ENCODE data around the gene PMVK. TPM values are rescaled to one million over a fixed set of nuclear protein-coding genes. Genes with fewer than 3 reads are reported as not detected.

PMVK gene
- polyA plus RNA-seq, 4 donors, result 44.8 to 120 (median 76.0) TPM

DNA sequence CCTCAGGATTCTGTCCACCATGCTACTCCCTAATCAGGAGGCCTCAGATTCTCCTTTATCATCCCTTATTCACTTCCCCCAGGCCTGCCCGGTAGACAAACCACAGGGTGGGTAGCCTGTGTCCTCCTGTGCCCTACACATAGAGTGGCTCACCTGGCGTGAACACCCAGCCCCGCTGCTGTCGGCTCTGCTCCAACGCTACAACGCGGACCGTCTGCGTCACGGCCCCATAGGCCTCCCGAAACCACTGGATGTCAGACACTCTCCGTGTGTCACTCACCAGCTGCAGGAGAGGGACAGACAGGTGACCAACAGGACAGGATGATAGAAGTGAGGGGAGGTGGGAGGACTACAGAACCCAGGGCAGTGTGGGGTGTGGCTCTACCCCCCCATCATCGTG lies 10.3 kb downstream of the PMVK start:
- no peak overlapping the region for H3K4me3 ChIP-seq (ENCODE audit: low read depth in 1 of 3, low read length in 3 of 3)
- FAIRE-seq (no peak), DNase-seq (no peak)
- peaks cover 14 to 79% (median 17%) of the 10 kb centered on the region in 3 donors for H3K36me3 ChIP-seq (ENCODE audit: control insufficient read depth in 3 of 3, insufficient read depth in 2 of 3, low read depth in 1 of 3, low read length in 3 of 3)
- H3K9me3 ChIP-seq (ENCODE audit: control insufficient read depth in 2 of 2, insufficient read depth in 1 of 2, low read depth in 1 of 2, low read length in 1 of 2), result no peaks in the 10 kb centered on the region
- H3K27ac ChIP-seq (ENCODE audit: low read depth in 1 of 3, low read length in 2 of 3), result no peak overlapping the region
- WGBS, 3 donors, result 92 to 95% (median 93%) methylated on average over 13 of the region's 13 CpGs
- no peaks in the 10 kb centered on the region for H3K27me3 ChIP-seq (ENCODE audit: control insufficient read depth in 3 of 3, insufficient read depth in 3 of 3, low read length in 3 of 3)
- peaks cover 0 to 3% (median 0%) of the 10 kb centered on the region in 3 donors for H3K4me1 ChIP-seq (ENCODE audit: control insufficient read depth in 3 of 3, insufficient read depth in 2 of 3, low read depth in 1 of 3, low read length in 2 of 3)

DNA sequence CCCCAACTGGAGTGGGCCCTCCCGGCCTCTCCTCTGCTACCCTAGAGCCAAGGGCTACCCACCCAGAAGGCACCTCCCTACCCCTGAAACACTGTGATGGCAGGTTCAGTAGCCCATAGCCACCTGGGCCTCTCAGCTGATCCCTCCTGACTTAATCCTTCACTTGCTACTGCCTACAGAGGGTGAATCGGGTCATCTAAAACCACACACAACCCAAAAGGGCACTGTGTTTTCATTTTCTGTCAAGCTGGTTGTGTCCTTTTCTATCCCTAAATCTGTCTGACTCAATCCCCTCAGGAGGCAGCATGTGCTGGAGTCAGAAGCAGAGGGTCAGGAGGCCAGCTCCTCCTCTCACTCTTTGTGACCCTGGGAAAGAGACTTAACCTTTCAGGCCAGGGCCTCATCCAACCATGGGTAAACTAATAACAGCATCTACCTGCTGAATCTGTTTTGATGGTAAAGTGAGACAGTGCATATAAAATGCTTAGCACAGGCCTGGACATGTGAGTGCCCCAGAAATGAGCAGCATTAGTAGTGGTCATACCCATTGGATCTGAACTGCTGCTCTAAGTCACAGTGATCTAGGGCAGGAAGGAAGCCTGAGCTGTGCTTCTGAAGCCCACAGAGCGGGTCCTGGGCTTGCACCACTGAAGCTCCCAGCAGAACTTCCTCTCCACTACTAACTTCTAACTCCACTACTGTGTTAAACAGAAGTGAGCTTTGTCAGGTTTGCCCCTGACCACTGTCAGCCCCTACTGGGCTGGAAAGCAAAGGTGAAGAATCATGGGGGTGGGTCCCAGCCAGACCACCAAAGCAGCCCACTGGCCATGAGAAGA lies 11.0 kb downstream of the PMVK start:
- no peak for DNase-seq
- peaks cover 14 to 74% (median 17%) of the 10 kb centered on the region in 3 donors for H3K36me3 ChIP-seq (ENCODE audit: control insufficient read depth in 3 of 3, insufficient read depth in 2 of 3, low read depth in 1 of 3, low read length in 3 of 3)
- H3K27ac ChIP-seq (ENCODE audit: low read depth in 1 of 3, low read length in 2 of 3), result no peak overlapping the region
- no peak overlapping the region for H3K4me3 ChIP-seq (ENCODE audit: low read depth in 1 of 3, low read length in 3 of 3)
- no peaks in the 10 kb centered on the region for H3K27me3 ChIP-seq (ENCODE audit: control insufficient read depth in 3 of 3, insufficient read depth in 3 of 3, low read length in 3 of 3)
- 84 to 93% (median 92%) methylated on average over 3 of the region's 3 CpGs for WGBS, 3 donors
- no peak for FAIRE-seq
- no peaks in the 10 kb centered on the region for H3K9me3 ChIP-seq (ENCODE audit: control insufficient read depth in 2 of 2, insufficient read depth in 1 of 2, low read depth in 1 of 2, low read length in 1 of 2)
- no peaks in the 10 kb centered on the region for H3K4me1 ChIP-seq (ENCODE audit: control insufficient read depth in 3 of 3, insufficient read depth in 2 of 3, low read depth in 1 of 3, low read length in 2 of 3)

DNA sequence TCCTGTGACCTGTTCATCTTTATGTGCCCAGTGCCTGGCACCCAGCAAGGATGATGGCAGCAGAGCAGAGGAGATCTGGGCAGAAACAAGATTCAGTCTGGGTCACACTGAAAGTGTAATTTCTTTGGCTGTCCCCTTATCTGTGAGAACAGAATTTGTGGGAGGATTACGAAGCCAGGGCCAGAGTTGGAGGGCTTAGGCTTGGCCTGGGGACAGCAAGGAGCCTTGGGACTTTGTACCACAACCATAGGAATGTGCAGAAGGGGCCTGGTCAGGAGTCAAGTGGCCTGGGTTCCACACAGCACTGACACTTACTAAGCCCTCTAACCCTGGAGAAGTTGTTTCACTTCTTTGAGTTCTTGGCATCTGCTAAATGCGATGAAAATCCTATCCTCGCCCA lies 12.8 kb downstream of the PMVK start:
- Histone ChIP-seq H3K4me1 (ENCODE audit: control insufficient read depth in 3 of 3, insufficient read depth in 2 of 3, low read depth in 1 of 3, low read length in 2 of 3) (no peaks in the 10 kb centered on the region), H3K27ac (ENCODE audit: low read depth in 1 of 3, low read length in 2 of 3) (no peak overlapping the region), H3K36me3 (ENCODE audit: control insufficient read depth in 3 of 3, insufficient read depth in 2 of 3, low read depth in 1 of 3, low read length in 3 of 3) (peaks cover 14 to 58% (median 17%) of the 10 kb centered on the region in 3 donors), H3K4me3 (ENCODE audit: low read depth in 1 of 3, low read length in 3 of 3) (no peak overlapping the region), H3K9me3 (ENCODE audit: control insufficient read depth in 2 of 2, insufficient read depth in 1 of 2, low read depth in 1 of 2, low read length in 1 of 2) (no peaks in the 10 kb centered on the region), H3K27me3 (ENCODE audit: control insufficient read depth in 3 of 3, insufficient read depth in 3 of 3, low read length in 3 of 3) (no peaks in the 10 kb centered on the region)
- WGBS, 3 donors, result 96 to 100% (median 97%) methylated on average over 3 of the region's 3 CpGs
- FAIRE-seq, result no peak
- DNase-seq, result no peak

DNA sequence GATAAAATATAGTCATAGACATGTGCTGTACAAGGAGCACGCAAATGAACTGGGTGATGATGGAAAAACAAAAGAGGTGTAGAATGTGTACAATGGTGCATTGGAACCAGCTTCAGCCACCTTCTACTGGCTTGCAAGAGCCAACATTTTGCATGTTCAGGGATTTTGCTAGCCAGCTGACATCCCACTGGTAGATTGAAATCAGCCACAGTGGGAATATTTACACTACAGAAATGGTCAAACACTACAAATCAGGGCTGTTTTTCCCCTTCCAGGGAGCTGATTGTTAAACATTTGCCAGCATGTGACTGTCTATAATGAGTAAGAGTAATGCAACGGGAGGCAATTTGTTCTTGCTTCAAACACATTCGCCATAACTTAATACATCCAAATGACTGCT lies 23.2 kb downstream of the PMVK start:
- DNase-seq (no peak), FAIRE-seq (no peak)
- no peaks in the 10 kb centered on the region for H3K27me3 ChIP-seq (ENCODE audit: control insufficient read depth in 3 of 3, insufficient read depth in 3 of 3, low read length in 3 of 3)
- no peak overlapping the region for H3K27ac ChIP-seq (ENCODE audit: low read depth in 1 of 3, low read length in 2 of 3)
- WGBS, 3 donors, result 89 to 90% (median 89%) methylated on average over 3 of the region's 3 CpGs
- peaks cover 0 to 16% of the 10 kb centered on the region in 2 donors for H3K9me3 ChIP-seq (ENCODE audit: control insufficient read depth in 2 of 2, insufficient read depth in 1 of 2, low read depth in 1 of 2, low read length in 1 of 2)
- H3K4me3 ChIP-seq (ENCODE audit: low read depth in 1 of 3, low read length in 3 of 3), result no peak overlapping the region
- no peaks in the 10 kb centered on the region for H3K4me1 ChIP-seq (ENCODE audit: control insufficient read depth in 3 of 3, insufficient read depth in 2 of 3, low read depth in 1 of 3, low read length in 2 of 3)
- H3K36me3 ChIP-seq (ENCODE audit: control insufficient read depth in 3 of 3, insufficient read depth in 2 of 3, low read depth in 1 of 3, low read length in 3 of 3), result peaks cover 0 to 2% (median 0%) of the 10 kb centered on the region in 3 donors

DNA sequence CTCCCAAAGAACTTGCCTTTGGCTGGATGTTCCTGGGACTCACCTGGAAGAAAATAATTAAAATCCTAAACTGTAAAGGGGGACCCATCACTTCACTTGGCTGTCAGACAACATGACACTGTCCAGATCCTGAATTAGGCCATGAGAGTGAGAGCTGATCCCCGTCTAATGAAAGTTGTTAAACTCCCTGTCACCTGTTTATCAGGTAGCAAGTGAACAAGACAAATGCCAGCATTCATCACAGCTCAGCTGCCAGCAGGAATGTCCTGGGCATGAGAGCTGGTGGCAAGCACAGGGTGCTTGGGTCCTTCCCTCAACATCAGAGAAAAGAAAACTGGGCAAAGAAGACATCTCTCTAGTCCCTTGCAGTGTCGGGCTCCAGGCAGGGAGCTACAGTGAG lies 23.8 kb downstream of the PMVK start:
- FAIRE-seq (no peak), DNase-seq (no peak)
- 87 to 91% (median 90%) methylated on average over 2 of the region's 2 CpGs for WGBS, 3 donors
- H3K27me3 ChIP-seq (ENCODE audit: control insufficient read depth in 3 of 3, insufficient read depth in 3 of 3, low read length in 3 of 3), result no peaks in the 10 kb centered on the region
- H3K27ac ChIP-seq (ENCODE audit: low read depth in 1 of 3, low read length in 2 of 3), result no peak overlapping the region
- H3K36me3 ChIP-seq (ENCODE audit: control insufficient read depth in 3 of 3, insufficient read depth in 2 of 3, low read depth in 1 of 3, low read length in 3 of 3), result peaks cover 0 to 2% (median 0%) of the 10 kb centered on the region in 3 donors
- H3K4me3 ChIP-seq (ENCODE audit: low read depth in 1 of 3, low read length in 3 of 3), result no peak overlapping the region
- H3K9me3 ChIP-seq (ENCODE audit: control insufficient read depth in 2 of 2, insufficient read depth in 1 of 2, low read depth in 1 of 2, low read length in 1 of 2), result peaks cover 0 to 21% of the 10 kb centered on the region in 2 donors
- no peaks in the 10 kb centered on the region for H3K4me1 ChIP-seq (ENCODE audit: control insufficient read depth in 3 of 3, insufficient read depth in 2 of 3, low read depth in 1 of 3, low read length in 2 of 3)

DNA sequence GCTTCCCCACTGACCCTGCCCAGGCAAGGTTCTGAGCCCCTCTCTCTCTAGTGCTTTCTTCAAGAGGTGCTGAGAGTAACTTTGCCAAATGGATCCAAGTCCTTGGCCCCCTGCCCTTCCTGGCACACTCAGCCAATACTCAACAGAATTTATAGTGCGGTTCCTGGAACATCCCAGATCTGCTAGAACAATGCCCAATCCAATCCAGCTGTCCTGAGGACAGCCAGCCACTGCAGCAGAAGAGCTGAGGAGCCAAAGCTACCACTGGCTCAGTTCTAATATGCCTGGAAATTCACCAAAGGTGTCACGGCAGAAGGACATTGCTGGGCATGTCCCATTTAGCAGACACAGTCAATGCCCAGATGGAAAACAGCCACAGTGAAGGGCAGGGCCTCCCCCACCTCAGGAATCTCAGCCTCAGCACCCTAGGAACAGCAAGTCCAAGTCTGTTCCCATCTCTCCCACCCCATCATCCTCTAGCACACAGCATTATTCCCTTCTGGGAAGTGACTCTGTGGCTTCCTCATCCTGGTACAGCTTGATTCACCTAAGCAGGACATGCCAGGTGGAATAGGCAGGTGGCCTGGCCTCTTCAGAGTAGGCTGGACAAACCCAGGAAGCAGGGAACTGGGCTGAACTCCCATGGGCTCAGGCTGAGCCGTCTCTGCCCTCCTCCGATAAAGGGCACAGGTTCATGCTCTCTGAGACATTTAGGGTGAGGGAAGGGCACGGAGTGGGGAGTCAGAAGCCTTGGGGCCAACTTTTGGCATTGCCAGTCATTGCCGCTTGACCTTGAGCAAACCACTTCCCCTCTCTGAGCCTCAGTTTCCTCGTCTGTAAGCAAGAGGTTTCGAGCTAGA lies 24.6 kb downstream of the PMVK start:
- no peak for FAIRE-seq
- 90 to 94% (median 92%) methylated on average over 8 of the region's 8 CpGs for WGBS, 3 donors

DNA sequence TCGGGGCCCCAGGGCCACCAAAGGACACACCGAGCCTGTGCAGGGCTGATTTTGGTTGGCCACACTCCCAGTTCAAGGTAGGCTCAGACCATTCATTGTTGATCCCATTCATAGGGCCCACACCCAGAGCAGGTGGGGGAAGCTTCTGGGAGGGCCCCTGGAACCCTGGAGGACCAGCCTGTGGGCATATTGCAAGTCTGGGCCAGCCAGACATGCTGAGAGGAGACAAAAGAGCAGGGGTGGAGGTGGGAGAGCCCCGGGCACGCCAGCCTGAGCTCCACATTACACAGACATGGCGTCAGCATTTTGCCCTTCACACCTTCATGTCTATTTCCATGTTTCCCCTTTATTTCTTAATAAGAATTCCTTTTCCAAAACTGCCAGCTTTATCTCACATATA lies 25.7 kb downstream of the PMVK start:
- 93 to 98% (median 94%) methylated on average over 5 of the region's 5 CpGs for WGBS, 3 donors
- Histone ChIP-seq H3K36me3 (ENCODE audit: control insufficient read depth in 3 of 3, insufficient read depth in 2 of 3, low read depth in 1 of 3, low read length in 3 of 3) (peaks cover 0 to 2% (median 0%) of the 10 kb centered on the region in 3 donors), H3K27ac (ENCODE audit: low read depth in 1 of 3, low read length in 2 of 3) (no peak overlapping the region), H3K9me3 (ENCODE audit: control insufficient read depth in 2 of 2, insufficient read depth in 1 of 2, low read depth in 1 of 2, low read length in 1 of 2) (peaks cover 0 to 21% of the 10 kb centered on the region in 2 donors), H3K4me3 (ENCODE audit: low read depth in 1 of 3, low read length in 3 of 3) (no peak overlapping the region), H3K4me1 (ENCODE audit: control insufficient read depth in 3 of 3, insufficient read depth in 2 of 3, low read depth in 1 of 3, low read length in 2 of 3) (no peaks in the 10 kb centered on the region), H3K27me3 (ENCODE audit: control insufficient read depth in 3 of 3, insufficient read depth in 3 of 3, low read length in 3 of 3) (no peaks in the 10 kb centered on the region)
- FAIRE-seq (no peak), DNase-seq (no peak)

More for the DNA sequence above, 24.6 kb downstream of the PMVK start:
- Histone ChIP-seq H3K36me3 (ENCODE audit: control insufficient read depth in 3 of 3, insufficient read depth in 2 of 3, low read depth in 1 of 3, low read length in 3 of 3) (peaks cover 0 to 2% (median 0%) of the 10 kb centered on the region in 3 donors), H3K4me3 (ENCODE audit: low read depth in 1 of 3, low read length in 3 of 3) (no peak overlapping the region), H3K4me1 (ENCODE audit: control insufficient read depth in 3 of 3, insufficient read depth in 2 of 3, low read depth in 1 of 3, low read length in 2 of 3) (no peaks in the 10 kb centered on the region), H3K27ac (ENCODE audit: low read depth in 1 of 3, low read length in 2 of 3) (no peak overlapping the region), H3K9me3 (ENCODE audit: control insufficient read depth in 2 of 2, insufficient read depth in 1 of 2, low read depth in 1 of 2, low read length in 1 of 2) (peaks cover 0 to 26% of the 10 kb centered on the region in 2 donors), H3K27me3 (ENCODE audit: control insufficient read depth in 3 of 3, insufficient read depth in 3 of 3, low read length in 3 of 3) (no peaks in the 10 kb centered on the region)
- no peak for DNase-seq

DNA sequence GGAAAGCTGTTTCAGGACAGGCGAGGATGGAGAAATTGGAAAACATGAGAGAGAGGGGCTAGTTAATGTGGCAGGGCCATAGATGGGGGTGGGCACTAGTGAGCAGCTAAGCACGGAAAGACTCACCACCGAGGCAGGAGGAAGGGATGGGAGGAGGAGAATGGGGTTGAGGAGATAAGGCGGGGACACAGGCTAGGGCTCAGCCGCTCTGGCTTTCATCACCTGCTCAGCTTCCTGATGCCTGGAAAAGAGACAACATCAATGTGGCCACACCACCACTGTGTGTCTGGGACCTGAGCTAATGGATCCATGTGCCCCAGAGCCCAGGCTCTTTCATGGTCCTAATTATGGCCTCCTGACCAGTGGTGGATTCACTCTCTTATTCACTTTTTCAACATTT lies 27.6 kb downstream of the PMVK start:
- Histone ChIP-seq H3K27ac (ENCODE audit: low read depth in 1 of 3, low read length in 2 of 3) (peak overlapping the region in 1 of 3 donors; percentile 28), H3K4me1 (ENCODE audit: control insufficient read depth in 3 of 3, insufficient read depth in 2 of 3, low read depth in 1 of 3, low read length in 2 of 3) (no peaks in the 10 kb centered on the region), H3K27me3 (ENCODE audit: control insufficient read depth in 3 of 3, insufficient read depth in 3 of 3, low read length in 3 of 3) (no peaks in the 10 kb centered on the region), H3K9me3 (ENCODE audit: control insufficient read depth in 2 of 2, insufficient read depth in 1 of 2, low read depth in 1 of 2, low read length in 1 of 2) (peaks cover 0 to 21% of the 10 kb centered on the region in 2 donors), H3K36me3 (ENCODE audit: control insufficient read depth in 3 of 3, insufficient read depth in 2 of 3, low read depth in 1 of 3, low read length in 3 of 3) (peaks cover 0 to 2% (median 0%) of the 10 kb centered on the region in 3 donors), H3K4me3 (ENCODE audit: low read depth in 1 of 3, low read length in 3 of 3) (no peak overlapping the region)
- 85 to 94% (median 94%) methylated on average over 3 to 5 of the region's 5 CpGs for WGBS, 3 donors
- FAIRE-seq (no peak), DNase-seq (no peak)
